Tibial nerve (tissue), 4 donors: ENCODE results near the gene RAB5B. TPM values are rescaled to one million over a fixed set of nuclear protein-coding genes. Genes with fewer than 3 reads are reported as not detected.

ENCODE experiments used
- DNase-seq, 2 donors: peaks; one replicate each; pipeline ENCODE4 v3.0.0-alpha.2; 2019; ENCODE audit warnings: low spot score in 2 of 2
- H3K27ac ChIP-seq, 4 donors: fragments of 200-600 bp; sonication (generic) in 3 of 4; one replicate each; pipeline ENCODE4 v1.5.1; 2017 to 2019; ENCODE audit warnings: mild to moderate bottlenecking in 1 of 4
- H3K27me3 ChIP-seq, 2 donors: fragments of 200-600 bp; sonication (generic) in 1 of 2; one replicate each; pipeline versions ENCODE4 v1.5.1 to v1.6.0; 2017 to 2019
- H3K36me3 ChIP-seq, 3 donors: fragments of 200-600 bp; sonication (generic); one replicate each; pipeline ENCODE4 v1.5.1; 2018 to 2019
- H3K4me1 ChIP-seq, 4 donors: fragments of 200-600 bp; sonication (generic) in 3 of 4; one replicate each; pipeline ENCODE4 v1.5.1; 2017 to 2019
- H3K4me3 ChIP-seq, 4 donors: fragments of 200-600 bp; sonication (generic) in 3 of 4; one replicate each; pipeline ENCODE4 v1.5.1; 2017 to 2019; ENCODE audit warnings: mild to moderate bottlenecking in 1 of 4, moderate library complexity in 1 of 4
- H3K9me3 ChIP-seq, 4 donors: fragments of 200-600 bp; sonication (generic) in 3 of 4; one replicate each; pipeline ENCODE4 v1.5.1; 2017 to 2019
- EP300 ChIP-seq, 2 donors: sonication (generic); formaldehyde crosslinking; IDR thresholded peaks; one replicate each; pipeline ENCODE4 v1.6.1; 2017; ENCODE audit warnings: antibody characterized with exemption in 2 of 2, mild to moderate bottlenecking in 1 of 2
- POLR2A ChIP-seq, 2 donors: fragments of 450-650 bp; IDR thresholded peaks; one replicate each; pipeline ENCODE4 v1.6.1; 2017; ENCODE audit warnings: antibody characterized with exemption in 2 of 2, mild to moderate bottlenecking in 2 of 2, moderate library complexity in 2 of 2
- WGBS, 2 donors: methylation state at CpG; one replicate each; pipeline ENCODE4 v1.1.5; 2018; 5-methylcytosine and 5-hydroxymethylcytosine counted together
- total RNA-seq, 4 donors: library from RNA; depleted of rRNA; stranded (reverse); fragments of >200 nt; gene quantifications; one replicate each; pipeline ENCODE4 v1.1.0, GENCODE V29; 2016
- TF ChIP-seq, protein P1 (sequence below), 5 experiments: fragments of 200-600 bp in 3 of 5; fragments of 450-650 bp in 2 of 5; sonication (generic) in 3 of 5; IDR thresholded peaks; one replicate each; pipeline ENCODE4 v1.5.1; 2016 to 2019; ENCODE audit warnings: antibody characterized with exemption in 5 of 5, mild to moderate bottlenecking in 3 of 5, moderate library complexity in 2 of 5

The RAB5B gene
- total RNA-seq, 4 donors from 2014 or later = 71.7 to 111 (median 83.0) TPM

DNA sequence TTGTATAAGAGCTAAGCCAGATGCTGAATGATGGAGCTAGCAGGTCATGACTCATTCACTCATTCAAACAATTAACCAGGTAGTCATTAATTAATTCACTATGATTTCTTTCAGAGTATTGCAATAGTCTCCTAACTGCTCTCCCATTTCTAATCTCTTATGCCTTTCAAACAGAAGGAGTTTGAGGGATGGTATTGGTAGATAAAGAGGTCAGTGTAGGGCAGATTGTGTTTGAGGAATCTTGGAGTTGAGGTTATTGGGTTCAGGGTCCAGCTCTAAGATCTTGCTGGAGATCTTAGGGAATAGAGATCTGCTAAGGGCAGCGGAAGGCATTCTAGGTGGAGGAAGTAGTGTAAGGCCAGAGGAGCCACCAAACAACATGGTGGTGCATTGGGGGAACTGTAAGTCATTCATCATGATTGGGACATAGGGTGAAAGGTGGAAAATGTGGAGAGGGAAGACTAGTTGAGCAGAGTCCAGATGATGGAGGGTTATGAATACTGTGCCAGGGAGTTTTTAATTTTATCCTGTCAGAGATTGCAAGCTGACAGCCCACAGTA is 31.2 kb upstream of the RAB5B start:
- WGBS, 2 donors = 100% methylated on average over 1 of the region's 1 CpG

DNA sequence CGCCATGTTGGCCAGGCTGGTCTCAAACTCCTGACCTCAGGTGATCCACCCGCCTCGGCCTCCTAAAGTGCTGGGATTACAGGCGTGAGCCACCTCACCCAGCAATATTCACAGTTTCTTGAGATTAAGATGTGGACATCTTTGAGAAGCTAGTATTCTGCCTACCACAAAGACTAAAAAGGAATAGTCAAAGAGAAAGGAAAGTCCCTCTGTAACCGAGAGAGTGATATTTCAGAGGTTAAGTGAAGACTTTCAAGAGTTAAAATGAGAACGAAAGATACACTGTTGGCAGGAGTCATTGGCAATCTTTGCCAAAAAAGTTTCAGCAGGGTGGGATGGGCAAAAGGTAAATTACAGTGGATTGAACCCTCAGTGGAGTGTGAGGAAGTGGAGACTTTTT is 27.3 kb upstream of the RAB5B start:
- no peak overlapping the region for H3K27ac ChIP-seq
- H3K4me3 ChIP-seq = no peak overlapping the region
- no peaks in the 10 kb centered on the region for H3K4me1 ChIP-seq
- no peak for DNase-seq
- WGBS, 2 donors = 82 to 88% methylated on average over 6 of the region's 6 CpGs
- TF ChIP-seq, protein P1, sequence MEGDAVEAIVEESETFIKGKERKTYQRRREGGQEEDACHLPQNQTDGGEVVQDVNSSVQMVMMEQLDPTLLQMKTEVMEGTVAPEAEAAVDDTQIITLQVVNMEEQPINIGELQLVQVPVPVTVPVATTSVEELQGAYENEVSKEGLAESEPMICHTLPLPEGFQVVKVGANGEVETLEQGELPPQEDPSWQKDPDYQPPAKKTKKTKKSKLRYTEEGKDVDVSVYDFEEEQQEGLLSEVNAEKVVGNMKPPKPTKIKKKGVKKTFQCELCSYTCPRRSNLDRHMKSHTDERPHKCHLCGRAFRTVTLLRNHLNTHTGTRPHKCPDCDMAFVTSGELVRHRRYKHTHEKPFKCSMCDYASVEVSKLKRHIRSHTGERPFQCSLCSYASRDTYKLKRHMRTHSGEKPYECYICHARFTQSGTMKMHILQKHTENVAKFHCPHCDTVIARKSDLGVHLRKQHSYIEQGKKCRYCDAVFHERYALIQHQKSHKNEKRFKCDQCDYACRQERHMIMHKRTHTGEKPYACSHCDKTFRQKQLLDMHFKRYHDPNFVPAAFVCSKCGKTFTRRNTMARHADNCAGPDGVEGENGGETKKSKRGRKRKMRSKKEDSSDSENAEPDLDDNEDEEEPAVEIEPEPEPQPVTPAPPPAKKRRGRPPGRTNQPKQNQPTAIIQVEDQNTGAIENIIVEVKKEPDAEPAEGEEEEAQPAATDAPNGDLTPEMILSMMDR (IDR thresholded peaks at IDR 0.05) = no peak
- TF ChIP-seq POLR2A (IDR thresholded peaks at IDR 0.05) (no peak), EP300 (IDR thresholded peaks at IDR 0.05) (no peak)
- H3K9me3 ChIP-seq = no peaks in the 10 kb centered on the region
- no peaks in the 10 kb centered on the region for H3K27me3 ChIP-seq
- H3K36me3 ChIP-seq = peaks cover 0 to 70% (median 7%) of the 10 kb centered on the region in 3 donors

More for the DNA sequence above, 31.2 kb upstream of the RAB5B start:
- Histone ChIP-seq H3K4me3 (no peak overlapping the region), H3K4me1 (peaks cover 0 to 11% (median 0%) of the 10 kb centered on the region in 4 donors), H3K36me3 (peaks cover 0 to 69% (median 7%) of the 10 kb centered on the region in 3 donors), H3K9me3 (no peaks in the 10 kb centered on the region), H3K27me3 (no peaks in the 10 kb centered on the region), H3K27ac (no peak overlapping the region)
- no peak for TF ChIP-seq EP300 (IDR thresholded peaks at IDR 0.05)
- DNase-seq = no peak

DNA sequence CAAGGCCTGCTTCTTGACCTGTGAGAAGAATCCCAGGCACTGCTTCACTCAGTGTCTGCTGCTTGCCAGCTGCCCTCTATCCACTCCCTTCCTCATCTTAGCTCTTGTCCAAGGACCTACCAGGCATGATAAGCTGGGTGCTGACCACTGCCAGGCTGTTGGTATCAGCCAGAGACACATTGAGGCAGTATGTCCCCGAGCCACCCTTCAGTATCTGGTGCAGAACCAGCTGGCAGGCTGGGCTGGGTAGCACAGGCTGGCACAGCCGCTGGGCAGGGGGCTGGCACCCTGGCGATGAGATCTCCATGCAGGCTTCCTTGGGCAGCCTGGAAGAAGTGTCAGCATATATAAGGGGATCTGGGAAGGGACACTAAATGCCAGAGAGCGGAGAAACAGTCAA is 18.5 kb upstream of the RAB5B start:
- DNase-seq = no peak
- WGBS, 2 donors = 83 to 85% methylated on average over 4 of the region's 4 CpGs
- Histone ChIP-seq H3K9me3 (no peaks in the 10 kb centered on the region), H3K4me1 (no peaks in the 10 kb centered on the region), H3K27me3 (no peaks in the 10 kb centered on the region), H3K4me3 (no peak overlapping the region), H3K36me3 (peaks cover 0 to 45% (median 10%) of the 10 kb centered on the region in 3 donors), H3K27ac (no peak overlapping the region)
- TF ChIP-seq, protein P1 (IDR thresholded peaks at IDR 0.05) = no peak
- TF ChIP-seq EP300 (IDR thresholded peaks at IDR 0.05) (no peak), POLR2A (IDR thresholded peaks at IDR 0.05) (no peak)

DNA sequence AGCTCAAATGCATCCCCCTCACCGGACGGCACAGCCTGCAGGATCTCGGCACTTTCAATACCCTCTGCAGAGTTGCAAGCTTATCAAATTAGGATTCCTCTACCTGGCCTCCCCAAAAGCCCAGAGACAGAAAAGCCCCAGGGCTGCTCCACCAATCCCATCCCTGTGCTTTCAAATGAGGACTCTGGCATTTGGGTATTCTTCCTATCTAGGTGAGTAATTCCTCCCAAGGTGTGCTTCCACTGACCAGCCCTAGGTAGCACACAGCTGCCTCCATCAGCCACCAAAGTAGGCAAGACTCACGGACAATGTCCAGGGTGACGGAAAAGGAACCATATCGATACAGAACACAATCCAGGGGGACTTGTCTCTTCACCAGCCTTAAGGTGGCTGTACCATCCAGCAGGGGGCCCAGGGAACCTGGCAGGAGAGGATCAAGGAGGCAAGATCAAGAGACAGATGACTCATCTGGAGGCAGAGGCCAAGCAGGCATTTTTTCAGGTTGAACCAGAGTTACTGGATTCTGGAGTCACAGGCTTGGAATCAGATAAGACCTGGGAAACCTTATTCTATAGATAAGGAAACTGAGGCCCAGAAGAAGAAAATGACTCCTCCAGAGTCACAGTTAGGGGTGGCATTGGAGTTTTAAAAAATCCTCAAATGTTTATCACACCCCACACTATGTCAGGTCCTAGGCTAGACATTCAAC is 17.9 kb upstream of the RAB5B start:
- 82 to 89% methylated on average over 6 of the region's 6 CpGs for WGBS, 2 donors
- no peak for DNase-seq
- TF ChIP-seq POLR2A (IDR thresholded peaks at IDR 0.05) = no peak
- TF ChIP-seq, protein P1 (IDR thresholded peaks at IDR 0.05) = peak in 1 of 5 experiments; percentile 13
- H3K4me3 ChIP-seq = no peak overlapping the region
- no peaks in the 10 kb centered on the region for H3K9me3 ChIP-seq
- no peaks in the 10 kb centered on the region for H3K27me3 ChIP-seq
- no peaks in the 10 kb centered on the region for H3K4me1 ChIP-seq
- peaks cover 0 to 43% (median 10%) of the 10 kb centered on the region in 3 donors for H3K36me3 ChIP-seq
- H3K27ac ChIP-seq = no peak overlapping the region

DNA sequence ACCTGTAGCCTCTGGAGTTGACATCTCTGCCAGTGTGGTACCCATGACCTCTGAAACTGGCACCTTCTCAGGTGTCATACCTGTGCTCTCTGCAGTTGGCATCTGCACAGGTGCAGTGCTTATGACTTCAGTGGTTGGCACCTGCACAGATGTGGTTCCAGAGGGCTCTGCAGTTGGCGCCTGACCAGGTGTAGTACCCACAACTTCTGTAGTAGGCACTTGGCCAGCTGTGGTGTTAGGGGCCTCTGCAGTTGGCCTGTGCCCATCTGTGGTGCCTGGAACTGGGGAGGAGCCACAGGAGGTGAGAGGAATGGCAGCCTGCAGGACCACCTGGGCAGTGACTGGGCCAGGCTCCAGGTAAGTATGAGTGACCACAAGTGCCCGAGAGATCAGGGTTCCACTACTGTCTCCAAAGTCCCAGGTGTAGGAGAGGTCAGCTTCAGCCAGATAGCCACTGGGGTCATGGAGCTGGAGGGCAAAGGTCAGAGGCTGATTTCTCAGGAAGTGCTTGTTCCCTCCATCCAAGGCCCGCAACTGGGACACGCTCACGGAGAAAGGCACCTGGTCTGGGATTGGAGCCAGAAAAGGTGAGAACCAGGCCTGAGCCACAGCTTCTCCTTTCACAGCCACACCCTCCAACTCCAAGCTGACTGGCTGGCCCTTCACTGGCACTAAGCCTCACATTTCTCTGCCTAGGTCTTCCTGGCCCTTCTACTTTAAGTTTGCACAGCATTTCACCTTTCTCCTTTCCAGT is 16.6 kb upstream of the RAB5B start:
- no peak for DNase-seq
- H3K27ac ChIP-seq = no peak overlapping the region
- 80 to 85% methylated on average over 4 to 5 of the region's 5 CpGs for WGBS, 2 donors
- peaks cover 0 to 29% (median 5%) of the 10 kb centered on the region in 3 donors for H3K36me3 ChIP-seq
- TF ChIP-seq EP300 (IDR thresholded peaks at IDR 0.05) = no peak
- TF ChIP-seq, protein P1 (IDR thresholded peaks at IDR 0.05) = no peak
- no peak for TF ChIP-seq POLR2A (IDR thresholded peaks at IDR 0.05)
- H3K4me1 ChIP-seq = no peaks in the 10 kb centered on the region
- no peak overlapping the region for H3K4me3 ChIP-seq
- no peaks in the 10 kb centered on the region for H3K9me3 ChIP-seq
- no peaks in the 10 kb centered on the region for H3K27me3 ChIP-seq
